ENCODE results near the gene RELT.
"Not testable (repeated sequence)": the region's sequence is repeated elsewhere in the genome, so short reads cannot be mapped to it uniquely, and the experiment has no call there.

Gene RELT

DNA sequence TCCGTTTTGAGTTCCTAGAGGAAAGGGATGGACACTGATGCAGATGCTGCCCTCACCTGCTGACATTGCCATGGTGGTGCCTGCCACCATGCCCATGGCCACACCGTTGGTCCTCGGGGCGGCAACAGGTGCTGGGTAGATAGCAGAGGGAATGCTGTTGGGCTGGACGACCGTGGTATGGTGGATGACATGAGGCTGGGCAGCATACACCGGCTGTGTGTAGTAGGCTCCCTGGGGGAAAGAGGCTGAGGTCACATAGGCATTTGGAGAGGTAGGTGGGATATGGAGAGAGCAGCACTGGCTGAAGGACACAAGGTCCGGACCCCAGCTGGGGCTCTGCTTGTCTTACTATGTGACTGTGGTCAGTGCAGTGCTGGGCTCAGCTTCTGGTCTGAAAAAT, 33.2 kb downstream of the RELT start:
- DNase-seq, result no peak

DNA sequence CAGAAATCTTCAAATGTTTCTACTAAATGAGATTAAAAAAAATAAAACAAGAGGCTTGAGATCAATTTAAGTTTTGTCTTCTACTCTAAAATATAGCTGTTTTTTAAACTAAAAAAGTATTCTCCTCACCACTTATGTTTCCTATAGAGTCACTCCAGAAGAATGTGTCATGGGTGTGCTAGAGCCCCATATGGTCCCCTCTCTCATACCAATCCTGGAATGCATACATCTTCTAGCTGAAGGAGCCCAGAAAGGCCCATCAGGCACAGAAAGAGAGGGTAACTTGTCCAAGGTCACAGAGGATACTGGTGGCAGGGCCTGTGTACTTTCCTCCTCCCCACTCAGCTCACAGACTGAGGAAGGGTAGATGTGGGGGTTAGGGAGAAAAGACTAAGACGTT, 34.4 kb downstream of the RELT start:
- no peak for DNase-seq

DNA sequence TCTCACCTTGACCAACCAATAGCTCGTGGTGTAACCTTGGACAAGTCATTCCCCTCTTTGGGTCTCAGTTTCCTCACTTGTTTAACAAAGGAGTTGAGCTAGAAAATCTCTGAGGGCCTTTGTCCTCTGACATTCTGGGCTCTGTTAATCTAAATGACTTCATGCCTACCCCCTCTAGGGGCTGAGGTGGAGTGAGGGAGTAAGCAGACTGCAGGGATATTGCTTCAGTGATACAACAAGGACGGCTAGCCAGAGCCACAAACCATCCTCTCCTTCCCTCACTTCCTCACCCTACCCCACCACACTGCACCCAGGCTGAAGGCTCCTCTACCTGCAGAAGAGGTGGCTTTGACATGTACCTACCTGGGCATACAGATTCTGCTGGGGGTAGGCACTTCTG, 34.8 kb downstream of the RELT start:
- no peak for DNase-seq

DNA sequence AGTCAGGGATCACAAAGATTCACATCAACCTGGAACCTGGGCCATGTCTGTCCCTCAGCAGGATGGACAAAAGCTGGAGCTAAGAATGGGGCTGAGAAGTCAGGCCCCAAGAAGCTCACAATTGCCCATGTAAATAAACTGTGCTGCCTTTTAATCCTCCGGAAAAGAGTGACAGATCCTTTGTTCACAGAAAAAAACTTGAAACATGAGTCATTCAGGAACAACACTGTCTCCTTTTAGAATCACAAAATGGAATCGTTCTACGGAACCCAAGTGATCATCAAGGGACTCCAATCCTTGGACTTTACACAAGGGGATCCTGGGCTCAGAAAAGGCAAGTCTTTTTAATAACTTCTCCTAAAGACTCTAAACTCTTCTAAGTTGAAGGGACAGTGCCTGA, 36.1 kb downstream of the RELT start:
- no peak for DNase-seq

DNA sequence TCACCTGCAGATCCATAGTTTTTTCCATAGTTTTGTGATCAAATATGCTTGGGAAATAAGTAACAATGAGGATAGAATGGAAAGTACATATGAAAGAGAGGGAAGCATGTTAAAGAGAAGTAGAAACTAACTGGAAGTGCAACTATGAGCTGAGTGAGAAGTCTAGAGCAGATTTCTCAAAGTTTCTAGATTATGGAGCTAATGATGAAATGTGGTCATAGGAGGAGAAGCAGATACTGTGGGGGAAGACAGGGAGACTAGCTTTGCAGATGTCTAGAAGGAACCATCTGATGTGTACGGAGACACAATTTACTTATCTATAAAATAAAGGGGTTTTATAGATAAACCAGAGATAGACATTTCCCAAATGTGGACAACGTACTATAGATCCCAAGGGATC, 37.1 kb downstream of the RELT start:
- DNase-seq, result no peak

DNA sequence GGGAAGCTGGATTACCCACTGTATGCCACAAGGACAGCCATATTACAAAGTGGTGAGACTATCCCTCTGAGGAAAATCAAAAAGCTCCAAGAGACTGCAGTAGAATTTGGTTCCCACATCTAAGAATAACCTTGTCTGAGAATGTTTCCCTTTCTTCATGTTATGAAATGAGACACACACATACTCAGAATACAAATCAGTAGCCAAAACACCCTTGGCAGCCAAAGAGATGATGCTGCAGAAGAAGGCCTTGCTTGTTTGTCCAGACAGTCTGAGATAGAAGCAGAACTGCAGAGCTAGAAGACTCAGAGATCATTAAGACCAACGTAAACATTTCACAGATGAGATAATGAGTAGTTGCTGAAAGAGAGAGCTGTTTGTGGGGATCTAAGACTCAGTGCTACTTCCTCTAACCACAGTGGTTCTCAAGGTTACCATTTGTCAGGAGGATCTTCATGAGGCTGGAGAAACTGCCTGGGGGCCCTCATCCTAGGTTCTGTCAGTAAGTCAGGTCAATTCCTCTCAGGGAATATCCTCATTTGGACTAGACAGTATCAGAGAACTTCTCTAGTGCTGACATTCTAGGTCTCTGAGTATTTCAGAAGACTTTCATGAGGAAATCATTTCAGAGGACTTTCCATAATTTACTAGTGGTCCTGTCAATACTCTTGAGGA, 38.9 kb downstream of the RELT start:
- DNase-seq, result no peak

DNA sequence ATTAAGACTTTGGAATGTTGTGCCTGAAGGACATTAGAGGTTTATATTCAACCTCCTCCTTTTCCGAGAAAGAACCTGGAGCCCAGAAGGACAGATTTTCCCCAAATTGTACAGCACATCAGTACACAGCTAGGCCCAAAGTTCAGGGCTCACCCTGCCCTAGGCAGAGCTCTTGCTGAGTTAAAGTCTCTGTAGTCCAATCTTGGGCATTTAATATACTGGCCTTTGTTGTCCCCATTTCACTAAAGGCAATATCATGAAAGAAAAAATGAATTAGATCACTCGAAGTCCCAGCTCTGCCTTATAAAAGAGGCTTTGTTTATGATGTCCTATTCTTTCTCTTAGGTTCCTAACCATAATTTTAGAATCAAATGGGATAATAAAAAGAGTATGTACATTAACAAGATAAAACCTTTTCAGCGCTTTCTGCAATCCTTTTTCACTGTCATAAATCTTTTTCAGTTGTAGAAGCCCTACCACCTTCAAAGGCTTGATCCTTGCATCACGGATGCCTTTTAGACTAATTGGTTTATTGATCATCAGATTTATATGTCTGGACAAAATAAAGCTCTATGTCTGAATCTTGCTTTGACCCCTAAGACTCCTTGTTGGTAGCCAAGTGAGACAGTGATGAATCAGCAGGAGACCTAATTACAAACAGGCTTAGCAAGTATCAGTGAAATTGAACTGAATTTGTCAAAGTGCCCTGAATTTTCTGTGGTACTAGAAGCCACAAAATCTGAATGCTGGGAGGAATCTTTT, 39.8 kb downstream of the RELT start:
- DNase-seq, result no peak

DNA sequence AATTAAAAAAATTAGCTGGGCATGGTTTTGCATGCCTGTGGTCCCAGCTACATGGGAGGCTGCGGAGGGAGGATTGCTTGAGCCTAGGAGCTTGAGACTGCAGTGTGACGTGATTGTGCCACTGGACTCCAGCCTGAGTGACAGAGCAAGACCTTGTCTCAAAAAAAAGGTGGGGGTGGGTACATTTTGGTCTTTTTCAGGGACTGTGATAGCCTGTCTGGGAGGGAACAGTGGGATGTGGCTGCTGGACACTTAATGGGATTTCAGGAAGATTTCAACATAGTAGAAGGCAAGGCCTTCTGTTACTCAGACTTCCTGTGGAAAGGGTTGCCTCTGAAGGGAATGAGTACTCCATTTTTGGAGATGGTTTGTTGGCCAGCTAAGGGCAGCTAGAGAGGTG, 40.6 kb downstream of the RELT start:
- no peak for DNase-seq

DNA sequence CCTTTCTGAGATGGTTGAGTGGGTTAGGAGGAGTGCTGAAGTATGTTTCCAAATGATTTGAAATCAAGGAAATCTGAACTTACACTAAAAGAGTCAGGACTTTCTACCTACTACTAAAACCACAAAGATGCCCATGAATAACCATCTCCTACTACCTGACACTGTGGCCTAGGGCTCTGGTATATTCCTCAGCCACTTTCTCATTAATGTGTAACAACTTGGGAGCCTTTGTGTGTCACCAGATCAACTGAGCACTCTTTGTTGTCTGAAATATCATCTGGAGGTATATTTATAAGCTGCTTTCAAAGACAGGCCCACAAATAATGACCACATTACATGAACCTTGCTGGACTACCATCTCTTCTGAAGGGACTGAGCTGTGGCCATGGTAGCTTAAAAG, 43.9 kb downstream of the RELT start:
- DNase-seq, result no peak

DNA sequence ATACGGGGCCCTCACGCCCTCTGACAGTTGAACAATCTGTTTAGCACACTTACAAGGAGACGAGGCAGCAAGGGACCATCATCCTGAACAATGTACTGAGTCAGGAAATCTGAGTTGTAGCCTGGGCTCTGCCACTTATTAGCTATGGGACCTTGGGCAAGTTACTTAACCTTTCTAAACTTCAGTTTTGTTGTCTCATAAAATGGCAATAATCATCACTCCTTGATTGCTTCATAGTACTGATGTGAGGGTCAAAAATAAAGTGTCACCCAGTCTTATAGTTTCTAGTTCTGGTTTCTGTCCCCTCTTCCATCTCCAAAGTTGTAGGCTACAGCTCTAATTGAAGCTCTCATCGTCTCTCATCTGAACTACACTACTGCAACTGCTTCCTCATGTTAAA, 46.7 kb downstream of the RELT start:
- DNase-seq, result no peak

DNA sequence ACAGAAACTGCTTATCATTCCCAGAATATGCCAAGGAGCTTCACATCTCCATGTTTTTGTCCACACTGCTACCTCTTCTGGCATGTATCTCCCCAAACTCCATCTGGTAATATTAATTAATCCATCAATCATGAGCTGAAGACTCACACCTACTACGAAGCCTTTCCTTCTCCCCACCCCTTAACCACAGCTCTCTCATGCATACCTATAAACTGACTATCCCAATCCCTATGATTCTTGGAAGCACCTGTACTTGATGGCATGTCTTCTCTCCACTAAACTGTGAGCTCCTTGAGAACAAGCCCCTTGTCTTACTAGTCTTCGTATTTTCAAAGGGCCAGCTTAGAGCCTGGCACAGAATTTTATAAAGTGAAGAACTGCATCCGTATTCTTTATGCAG, 47.3 kb downstream of the RELT start:
- no peak for DNase-seq

DNA sequence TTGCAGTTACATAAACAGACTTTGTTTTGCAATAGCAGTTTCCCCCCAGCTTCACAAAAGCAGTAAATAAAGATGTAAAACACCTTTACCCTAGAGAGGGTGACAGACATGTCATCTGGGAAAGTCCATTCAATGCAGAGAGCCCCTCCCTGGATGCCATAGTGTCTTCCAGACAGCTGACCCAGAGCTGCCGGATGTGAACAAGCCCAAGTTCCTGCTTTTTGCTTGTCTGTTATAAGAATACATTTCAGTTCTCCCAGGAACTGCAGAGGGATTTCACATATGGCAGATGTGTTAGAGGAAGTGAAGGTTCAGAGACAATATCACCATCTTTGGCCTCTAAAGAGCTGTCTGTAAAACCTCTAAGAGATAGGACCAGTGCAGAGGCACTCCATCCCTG, 48.9 kb downstream of the RELT start:
- no peak for DNase-seq

DNA sequence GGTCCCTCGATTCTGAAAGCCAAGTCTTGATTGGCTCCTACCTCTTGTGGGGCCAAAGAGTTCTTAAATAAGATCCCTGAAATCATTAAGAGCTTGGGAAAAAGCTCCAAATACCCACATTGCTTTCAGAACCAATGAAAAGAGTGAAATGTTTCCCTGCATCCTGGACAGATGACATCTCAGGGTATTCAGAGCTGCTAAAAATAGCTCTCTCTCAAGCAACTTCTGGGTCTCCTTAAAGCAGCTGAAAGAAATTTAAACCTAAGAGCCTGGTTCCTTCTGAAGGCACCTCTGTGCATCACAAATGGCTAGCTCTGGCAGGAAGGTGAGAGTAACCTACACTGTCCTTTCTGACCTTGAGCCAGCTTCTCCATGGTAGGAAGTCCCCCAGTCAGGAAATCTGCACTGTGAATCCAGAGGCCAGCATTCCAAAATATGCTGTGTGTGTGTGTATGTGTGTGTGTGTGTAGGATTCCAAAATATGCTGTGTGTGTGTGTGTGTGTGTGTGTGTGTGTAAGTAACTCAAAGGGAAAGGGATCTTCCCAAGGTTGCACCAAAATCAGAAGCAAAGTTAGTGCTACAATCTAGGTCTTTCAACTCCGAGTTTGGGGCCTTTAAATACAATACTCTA, 50.1 kb downstream of the RELT start:
- no peak for DNase-seq

DNA sequence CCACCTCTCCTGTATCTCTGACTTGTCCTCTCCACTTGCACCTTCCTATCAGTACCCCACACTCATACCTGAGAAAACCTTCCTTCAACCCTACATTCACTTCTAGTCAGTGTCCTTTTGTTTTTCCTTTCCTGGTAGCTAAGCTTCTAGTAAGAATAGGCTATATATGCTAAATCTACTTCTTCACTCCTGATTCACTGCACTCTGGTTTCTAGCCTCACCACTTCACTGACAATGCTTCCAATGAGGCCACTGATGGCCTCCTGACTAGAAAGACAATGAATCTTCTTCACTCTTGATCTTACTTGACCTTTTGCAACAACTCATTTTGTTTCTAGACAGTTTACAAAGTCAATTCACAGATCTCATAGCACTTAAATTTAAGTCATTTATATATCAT, 52.0 kb downstream of the RELT start:
- no peak for DNase-seq

DNA sequence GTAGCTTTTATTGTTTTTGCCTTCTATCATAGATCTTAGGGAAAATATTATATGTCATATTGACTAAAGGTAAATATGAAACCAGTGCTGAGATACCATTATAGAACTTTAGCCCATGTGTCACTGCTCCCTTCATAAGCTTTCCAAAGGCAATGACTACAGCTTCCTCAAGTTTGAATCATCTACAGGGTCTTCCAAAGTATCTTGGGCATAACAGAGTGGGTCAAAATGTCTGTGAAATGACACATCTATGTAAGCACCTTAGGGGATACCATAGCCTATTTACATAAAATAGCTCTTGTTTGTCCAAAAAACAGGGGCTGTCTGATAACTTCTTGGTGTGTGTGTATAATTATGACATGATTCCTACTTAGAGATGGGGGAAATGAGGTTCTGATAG, 52.5 kb downstream of the RELT start:
- no peak for DNase-seq

DNA sequence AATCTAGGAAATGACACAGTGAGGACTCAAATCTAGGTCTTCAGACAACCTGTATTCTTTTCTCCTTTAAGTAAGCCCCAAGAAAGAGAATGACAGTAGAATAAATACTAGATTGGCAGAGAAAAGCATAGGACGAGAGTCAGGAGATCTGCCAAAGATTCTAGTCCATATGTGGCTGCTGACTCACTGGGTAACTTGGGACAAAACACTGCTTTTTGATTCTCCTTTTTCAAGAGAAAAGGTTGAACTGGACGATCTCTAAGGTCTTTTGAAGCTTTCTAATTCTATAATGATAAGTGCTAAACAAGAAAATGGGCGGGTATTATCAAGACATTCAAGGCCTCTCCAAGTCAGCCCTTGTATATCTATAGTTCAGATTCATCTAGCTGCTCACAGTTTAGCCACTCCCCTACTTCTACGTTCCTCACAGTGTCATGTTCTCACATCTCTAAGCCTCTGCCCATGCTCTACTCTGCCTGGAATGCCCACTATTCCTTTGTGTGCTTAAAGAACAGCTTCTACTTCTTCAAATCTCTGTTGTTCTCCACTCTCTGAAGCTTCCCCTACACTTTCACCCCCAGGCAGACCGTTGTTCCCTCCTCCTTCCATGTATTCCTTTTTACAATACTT, 53.0 kb downstream of the RELT start:
- DNase-seq, result peak; percentile 65

DNA sequence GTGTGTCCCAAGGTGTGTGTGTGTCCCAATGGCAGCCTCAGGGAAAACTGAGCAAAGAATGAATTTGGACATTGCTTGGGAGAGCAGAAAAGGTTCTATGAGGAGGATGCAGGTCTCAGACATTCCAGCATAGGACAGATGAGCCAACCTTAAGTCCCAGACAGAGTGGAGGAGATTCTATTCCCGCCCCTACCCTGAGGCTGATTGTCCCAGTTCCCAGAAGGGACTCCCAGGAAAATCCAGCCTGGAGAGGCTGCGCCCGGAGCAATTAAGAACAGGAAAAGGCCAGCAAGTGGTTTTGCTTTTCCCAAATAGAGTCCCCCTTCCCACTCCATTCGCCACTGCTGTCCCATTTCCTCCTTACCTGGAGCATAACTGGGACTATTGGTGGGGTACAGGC, 54.1 kb downstream of the RELT start:
- no peak for DNase-seq

DNA sequence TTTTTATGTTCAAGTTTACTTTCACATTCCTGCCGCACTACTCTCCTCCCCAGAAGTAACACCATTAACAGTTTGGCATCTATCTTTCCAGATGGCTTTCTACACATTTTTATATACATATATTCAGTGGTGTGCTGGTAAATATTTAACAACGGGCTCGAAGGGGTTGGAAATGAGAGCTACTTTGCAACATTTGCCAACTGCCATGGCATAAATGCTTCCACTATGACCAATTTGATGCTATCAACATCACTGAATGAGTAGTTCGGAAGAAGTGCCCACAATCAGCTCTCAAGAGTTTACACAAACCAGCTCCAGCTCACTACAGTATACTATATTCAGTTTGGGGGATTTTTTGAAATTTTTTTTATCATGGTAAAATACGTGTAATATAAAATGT, 55.2 kb downstream of the RELT start:
- DNase-seq, result no peak

DNA sequence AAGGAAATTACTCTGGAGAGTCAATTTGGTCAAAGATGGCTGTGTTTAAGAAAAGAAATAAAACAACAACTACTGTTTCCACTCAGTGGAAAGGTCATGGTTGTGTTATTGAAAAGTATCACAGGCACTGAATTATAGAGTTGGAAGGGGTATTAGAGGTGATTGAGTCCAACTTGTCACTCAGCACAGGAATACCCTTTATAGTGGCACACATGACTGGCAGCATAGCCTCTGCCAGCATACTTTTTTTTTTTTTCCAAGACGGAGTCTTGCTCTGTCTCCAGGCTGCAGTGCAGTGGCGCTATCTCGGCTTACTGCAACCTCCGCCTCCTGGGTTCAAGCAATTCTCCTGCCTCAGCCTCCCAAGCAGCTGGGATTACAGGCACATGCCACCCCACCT, 60.7 kb downstream of the RELT start:
- DNase-seq, result not testable (repeated sequence)

DNA sequence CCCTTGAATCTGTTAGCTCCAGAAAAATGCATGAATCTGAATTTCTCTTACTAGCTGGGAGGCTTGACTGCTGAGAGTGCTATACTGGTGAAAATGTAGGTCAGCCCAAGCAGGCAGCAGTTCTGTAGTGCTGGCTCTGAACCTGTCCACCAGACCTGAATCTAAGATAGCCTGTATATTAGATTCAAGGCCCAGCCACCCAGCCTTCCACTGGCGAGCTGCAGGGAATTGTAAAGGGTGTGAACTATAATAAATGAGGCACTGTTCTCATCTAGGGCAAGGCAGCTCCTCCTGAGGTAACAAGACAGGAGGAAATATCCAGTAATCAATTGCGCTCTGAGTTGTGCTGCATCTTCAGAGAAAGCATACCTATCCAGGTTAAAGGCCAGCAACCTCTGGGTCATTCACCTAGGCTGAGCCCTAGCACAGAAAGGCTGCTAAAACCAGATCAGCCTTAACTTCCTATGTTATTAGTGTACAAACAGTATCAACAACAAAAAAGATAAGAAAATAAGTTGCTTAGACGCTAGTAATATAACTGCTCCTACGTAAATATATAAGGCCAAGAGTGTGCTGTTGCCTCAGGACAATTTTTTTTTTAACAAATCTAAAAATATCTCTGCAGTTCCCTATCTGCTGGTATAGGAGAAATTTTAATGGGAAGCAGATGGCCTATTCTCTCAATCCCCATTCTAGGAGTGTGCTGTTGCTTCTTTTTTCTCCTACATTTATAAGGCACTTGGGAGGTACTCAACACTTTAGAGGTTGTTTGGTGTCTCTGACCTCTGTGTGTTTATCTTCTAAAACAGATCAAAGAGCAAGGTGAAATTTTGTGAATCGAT, 63.0 kb downstream of the RELT start:
- no peak for DNase-seq

DNA sequence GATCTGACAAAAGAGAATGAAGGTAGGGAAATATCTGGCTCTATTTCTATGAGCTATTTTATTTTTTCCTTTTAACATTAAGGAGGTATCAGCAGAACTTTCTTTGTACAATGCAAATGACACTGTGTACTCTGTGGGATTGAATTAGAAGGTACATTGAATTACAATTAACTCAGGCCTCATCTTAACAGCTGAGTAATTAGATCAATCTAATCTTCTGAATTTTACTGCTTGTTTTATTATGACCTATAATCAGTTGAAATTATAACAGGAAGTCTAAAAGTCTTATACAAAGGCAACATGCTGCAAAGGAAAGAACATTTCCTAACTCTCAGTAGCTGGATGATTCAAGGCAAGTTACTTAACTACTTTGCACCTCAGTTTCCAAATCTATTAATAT, 69.8 kb downstream of the RELT start:
- DNase-seq, result no peak

DNA sequence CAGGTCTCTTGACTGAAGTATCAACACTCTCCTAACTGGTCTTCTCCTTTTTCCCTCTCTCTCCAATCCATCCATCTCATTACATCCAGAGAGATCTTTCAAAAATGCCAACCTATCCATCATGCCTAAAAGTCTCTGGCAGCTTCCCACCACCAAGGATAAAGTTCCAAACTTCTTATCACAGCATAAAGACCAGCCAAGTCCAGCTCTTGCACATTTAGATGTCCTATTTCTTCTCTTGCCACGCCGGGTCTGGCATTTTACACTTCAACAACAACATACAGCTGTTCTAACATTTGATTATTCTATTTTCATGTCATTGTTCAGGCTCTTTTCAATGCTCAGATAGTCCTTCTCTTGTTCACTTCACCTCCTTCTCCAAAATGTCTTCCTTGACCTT, 70.6 kb downstream of the RELT start:
- no peak for DNase-seq

Data from NCI-H446 treated with DMSO at 0.1 percent for 48 hours (cell line).